VCaP (cell line): ENCODE measurements around the gene THRB.

Experiments used
- H3K27ac ChIP-seq: fragments of 450-650 bp; 2 replicates; pipeline ENCODE4 v1.5.1; 2017
- CTCF ChIP-seq: fragments of 450-650 bp; conservative IDR thresholded peaks from 2 replicates; pipeline ENCODE4 v1.5.1; 2017; ENCODE audit warnings: mild to moderate bottlenecking, moderate library complexity

THRB gene

DNA sequence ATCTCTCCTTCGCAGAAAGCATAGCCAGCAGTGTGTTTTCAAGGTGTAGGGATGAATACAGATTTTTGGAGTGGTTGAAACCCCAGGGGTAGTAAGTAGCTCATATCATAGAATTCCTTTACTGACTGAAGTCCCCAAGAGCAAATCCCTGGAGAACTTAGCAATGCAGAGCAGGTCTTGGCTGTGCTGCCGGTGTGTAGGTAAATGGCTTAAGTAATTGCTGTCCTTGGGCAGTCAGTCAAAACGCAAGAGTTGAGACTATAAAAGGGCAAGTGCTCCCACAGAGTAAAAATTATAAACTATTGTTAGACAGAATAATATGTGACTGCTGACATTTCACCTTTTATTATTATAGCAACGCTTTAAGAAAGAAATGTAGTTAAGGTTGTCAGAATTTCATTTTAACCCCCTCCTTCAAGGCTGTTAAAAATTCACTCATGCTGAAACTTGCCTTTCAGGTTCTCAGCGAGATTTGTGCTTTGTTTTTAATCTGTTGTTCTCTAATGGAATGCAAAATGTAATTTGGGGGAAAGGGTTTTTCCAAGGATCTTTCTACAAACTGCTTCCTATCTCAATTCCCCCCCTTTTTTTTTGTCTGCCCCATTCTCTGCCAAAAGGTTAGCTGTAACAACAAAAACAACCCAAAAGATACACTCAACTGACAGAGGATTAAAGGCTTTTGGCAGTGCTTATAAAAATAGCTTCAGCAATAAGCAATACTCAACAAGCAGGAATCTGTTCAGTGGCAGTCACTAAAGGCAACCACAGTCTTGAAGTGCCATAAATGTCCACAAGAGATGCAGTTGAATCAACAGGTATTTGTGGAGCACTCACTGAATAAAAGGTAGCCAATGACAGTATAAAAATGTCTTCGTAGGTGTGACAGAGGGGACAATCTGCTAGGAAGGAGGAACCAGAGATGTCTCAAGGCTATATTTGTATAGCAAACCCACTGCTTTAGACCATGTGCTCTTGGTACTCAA, 105.3 kb downstream of the THRB start:
- H3K27ac ChIP-seq, result peak overlapping the region; percentile 74

GRCh38 chr3:24388611-24389010, 106.0 kb downstream of the THRB start:
- no peak for TF ChIP-seq CTCF
- peak overlapping the region; percentile 74 for H3K27ac ChIP-seq

More for the DNA sequence above, 105.3 kb downstream of the THRB start:
- TF ChIP-seq CTCF, result no peak

GRCh38 chr3:24388159-24388558, 106.5 kb downstream of the THRB start:
- H3K27ac ChIP-seq, result peak overlapping the region; percentile 74; the same call in 1 of the 2 replicates
- no peak for TF ChIP-seq CTCF

DNA sequence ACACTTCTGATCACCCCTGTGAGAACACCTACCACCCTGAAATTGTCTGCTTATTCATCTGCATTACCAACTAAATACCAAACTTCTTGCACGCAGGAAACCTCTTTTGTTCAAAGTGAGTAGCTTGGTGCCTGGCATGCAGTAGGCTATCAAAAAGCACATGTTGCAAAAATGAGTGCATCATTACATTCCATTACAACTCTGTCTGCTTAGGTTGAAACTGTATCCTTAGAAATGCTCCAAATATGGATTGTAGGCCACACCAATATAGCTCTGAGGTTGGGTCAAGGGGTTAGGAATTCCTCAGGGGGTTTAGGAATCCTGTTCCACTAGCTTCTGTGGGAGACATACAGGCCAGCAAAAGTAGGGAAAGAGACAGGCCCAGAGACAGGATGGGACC, 107.2 kb downstream of the THRB start:
- TF ChIP-seq CTCF, result no peak

GRCh38 chr3:24387000-24387399, 107.7 kb downstream of the THRB start:
- H3K27ac ChIP-seq, result no peak overlapping the region
- no peak for TF ChIP-seq CTCF

More for the DNA sequence above, 107.2 kb downstream of the THRB start:
- no peak overlapping the region for H3K27ac ChIP-seq

DNA sequence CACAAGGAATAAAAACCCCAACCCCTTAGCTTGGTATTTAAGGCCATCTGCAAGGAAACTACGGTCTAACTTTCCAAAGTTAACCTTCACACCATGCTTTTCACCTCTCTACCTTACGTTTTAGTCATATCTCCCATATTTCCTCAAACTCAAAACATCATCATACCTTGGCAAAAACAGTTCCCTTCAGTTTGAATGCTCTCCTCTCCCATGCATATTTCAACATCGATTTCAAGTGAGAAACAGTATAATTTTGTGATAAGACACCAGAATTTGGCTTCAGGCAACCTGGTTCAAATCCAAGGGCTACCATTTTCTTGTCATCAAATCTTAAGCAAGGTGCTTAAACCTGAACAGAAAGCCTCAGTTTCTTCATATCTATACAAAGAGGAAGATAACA, 108.2 kb downstream of the THRB start:
- no peak overlapping the region for H3K27ac ChIP-seq
- no peak for TF ChIP-seq CTCF

GRCh38 chr3:24385012-24385615, 109.5 kb downstream of the THRB start:
- H3K27ac ChIP-seq, result no peak overlapping the region
- TF ChIP-seq CTCF, result no peak
